HG02678 (cell line): ENCODE measurements around the gene SFMBT1.
"Not testable (repeated sequence)": the region's sequence is repeated elsewhere in the genome, so short reads cannot be mapped to it uniquely, and the experiment has no call there.

Experiments used
- ATAC-seq: cut with Tn5 transposase; IDR thresholded peaks from one replicate; pipeline ENCODE4 v1.9.1; 2021; ENCODE audit warnings: mild to moderate bottlenecking, moderate library complexity; ENCODE audit not compliant: unreplicated experiment

Gene SFMBT1

DNA sequence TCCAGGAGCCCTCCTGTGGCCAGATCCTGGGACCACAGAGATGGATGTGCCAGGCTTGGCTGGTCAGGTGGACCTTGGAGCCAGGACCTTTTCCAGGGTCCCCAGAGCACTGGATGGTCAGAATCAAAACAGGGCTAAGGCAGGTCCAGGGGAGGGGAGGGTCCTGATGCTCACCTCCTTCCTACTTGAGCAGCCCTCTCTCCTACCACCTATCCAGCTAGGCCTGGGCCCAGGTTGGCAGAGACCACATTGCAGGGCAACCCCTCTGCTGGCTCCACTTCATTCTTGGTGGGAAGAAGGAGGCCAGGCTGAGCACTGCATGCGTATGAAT is 28.5 kb upstream of the SFMBT1 start:
- no peak for ATAC-seq

DNA sequence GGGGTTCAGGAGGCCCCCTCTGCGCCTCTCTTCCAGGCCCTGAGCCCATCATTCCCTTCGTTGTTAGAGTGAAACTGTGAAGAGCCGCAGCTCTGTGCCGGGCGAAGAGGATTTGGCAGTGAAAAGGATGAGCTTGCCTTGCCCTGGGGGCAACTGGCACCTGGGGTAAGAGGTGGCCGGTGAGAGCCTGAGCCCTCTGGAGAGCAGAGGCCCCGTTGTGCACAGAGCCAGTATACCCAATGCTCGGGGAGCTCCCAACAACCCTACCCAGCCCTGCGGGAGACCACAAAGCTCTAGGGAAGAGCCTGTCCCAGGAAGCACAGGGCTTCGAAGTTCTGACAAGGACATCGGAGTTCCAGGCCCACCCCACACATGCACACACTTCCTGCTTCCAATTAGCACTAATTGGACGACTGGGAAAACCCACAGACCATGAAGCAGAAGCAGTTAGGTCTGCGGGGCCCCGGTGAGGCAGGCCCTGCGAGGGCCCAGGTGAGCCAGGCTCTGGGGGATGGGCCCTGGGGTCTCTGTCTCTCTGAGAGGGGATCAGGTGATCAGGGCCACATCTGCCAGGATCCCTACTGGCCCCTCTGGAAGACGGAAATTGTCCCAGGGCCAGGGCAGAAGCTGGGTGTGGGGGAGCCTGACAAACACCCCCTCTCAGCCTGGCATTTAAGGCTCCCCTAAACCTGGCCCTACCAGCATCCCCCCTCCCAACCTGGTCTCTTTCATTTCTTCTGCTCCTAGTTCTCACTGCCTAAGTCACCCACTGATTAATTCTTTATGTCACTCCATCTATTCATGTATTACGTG is 27.9 kb upstream of the SFMBT1 start:
- ATAC-seq: no peak

GRCh38 chr3:53072653-53073552 is 27.0 kb upstream of the SFMBT1 start:
- ATAC-seq: peak; percentile 90

GRCh38 chr3:53071882-53072431 is 26.1 kb upstream of the SFMBT1 start:
- no peak for ATAC-seq

DNA sequence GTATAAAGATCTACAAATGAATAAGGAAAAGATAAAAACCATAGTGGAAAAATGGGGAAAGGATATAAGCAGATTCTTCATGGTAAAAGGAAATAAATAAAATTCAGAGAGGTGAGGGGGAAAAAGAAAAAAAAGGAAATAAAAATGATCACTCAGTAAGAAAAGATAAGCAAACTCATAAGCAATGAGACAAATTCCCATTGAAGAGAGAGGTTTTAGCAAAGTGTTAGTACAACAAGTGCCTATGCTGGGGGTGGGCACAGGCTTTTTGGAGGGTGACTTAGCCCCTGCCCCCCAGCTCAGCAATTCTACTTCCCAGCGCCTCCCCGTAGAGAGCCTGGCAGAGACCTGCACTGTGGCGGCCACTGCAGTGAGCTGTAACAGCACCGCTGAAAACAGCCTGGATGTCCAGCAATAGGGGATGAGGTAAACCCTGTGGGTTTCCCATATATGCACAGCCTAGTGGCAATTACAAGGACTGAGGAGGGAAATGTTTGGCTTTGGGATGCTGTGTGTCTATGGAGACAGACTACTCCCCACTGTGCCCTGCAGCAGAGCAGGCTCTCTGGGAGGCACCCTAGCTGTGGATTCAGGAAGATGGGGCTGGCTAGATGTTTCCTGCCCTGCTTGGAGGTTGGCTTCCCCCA is 23.7 kb upstream of the SFMBT1 start:
- no peak for ATAC-seq

GRCh38 chr3:53068176-53068575 is 22.3 kb upstream of the SFMBT1 start:
- ATAC-seq: no peak

DNA sequence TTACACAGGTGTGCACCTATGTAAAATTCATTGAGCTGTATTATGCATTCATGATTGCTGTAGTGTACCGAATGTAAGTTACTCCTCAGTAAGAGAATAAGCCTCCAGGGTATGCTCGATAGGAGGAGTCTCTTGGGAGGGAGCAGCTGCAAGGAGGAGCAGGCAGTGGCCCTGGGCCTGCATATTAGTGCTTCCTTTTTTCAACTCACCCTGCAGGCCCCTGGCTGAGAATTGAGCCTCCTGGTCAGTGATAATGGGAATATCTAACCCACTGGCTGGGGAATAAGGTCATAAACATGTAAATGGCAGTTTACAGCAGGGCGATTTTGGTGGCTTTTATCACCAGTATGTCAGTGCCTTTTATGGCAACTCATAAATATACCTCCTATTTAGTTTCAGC is 21.7 kb upstream of the SFMBT1 start:
- no peak for ATAC-seq

DNA sequence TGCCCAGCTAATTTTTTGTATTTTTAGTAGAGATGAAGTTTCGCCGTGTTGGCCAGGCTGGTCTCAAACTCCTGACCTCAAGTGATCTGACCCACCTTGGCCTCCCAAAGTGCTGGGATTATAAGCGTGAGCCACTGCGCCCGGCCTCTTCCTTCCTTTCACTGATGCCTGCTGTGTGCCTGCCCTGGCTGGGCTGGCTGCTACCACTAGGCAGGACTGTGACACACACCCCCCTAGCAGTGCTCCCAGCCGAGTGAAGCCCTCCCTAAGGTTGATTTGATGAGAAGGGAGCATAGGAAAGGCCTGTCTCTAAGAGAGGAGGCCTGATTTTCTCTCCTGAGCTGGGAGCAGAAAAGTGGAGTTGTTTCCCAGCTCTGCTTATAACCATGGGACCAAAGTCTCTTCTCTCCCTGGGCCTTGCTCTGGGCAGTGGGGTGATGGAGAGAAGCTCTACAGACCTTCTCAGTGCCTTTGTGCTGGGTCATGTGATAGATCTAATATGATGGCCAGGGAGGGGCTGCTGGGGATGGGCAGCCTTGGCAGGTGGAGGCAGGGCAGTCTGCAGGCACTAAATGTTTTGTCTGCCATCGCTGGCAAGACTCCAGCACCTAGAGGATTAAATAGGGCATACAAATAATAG is 20.1 kb upstream of the SFMBT1 start:
- ATAC-seq: no peak

DNA sequence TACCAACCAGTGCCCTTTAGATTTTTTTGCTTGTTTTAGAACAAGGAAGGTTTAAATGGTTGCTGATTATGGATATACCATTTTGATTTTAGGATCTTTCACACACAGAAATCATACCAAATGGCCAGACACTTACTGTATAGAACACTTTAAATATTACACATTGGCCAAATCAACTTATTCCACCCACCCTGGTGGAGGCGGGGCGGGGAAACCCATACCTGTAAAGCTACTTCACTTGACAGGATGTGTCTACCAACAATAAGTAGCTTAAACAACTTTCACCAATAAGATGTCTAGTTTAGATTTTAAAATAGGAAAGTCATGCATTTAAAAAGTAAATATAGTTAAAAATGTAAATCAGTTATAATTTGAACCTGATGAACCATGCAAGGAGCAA is 17.0 kb upstream of the SFMBT1 start:
- no peak for ATAC-seq

- ATAC-seq: no peak
These were observed 10.6 kb upstream of the SFMBT1 start for GRCh38 chr3:53056442-53056841.

DNA sequence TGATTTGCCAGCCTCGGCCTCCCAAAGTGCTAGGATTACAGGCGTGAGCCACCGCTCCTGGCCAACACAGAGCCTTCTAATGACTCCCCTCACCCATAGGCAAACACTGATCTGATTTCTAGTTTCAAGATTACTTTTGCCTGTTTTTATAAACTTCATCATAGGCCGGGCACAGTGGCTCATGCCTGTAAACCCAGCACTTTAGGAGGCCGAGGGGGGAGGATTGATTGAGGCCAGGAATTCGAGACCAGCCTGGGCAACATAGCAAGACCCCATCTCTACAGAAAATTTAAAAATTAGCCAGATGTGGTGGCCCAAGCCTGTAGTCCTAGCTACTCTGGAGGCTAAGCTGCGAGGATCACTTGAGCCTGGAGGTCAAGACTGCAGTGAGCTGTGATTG is 8.4 kb upstream of the SFMBT1 start:
- ATAC-seq: not testable (repeated sequence)

GRCh38 chr3:53051929-53052328 is 6.1 kb upstream of the SFMBT1 start:
- no peak for ATAC-seq

DNA sequence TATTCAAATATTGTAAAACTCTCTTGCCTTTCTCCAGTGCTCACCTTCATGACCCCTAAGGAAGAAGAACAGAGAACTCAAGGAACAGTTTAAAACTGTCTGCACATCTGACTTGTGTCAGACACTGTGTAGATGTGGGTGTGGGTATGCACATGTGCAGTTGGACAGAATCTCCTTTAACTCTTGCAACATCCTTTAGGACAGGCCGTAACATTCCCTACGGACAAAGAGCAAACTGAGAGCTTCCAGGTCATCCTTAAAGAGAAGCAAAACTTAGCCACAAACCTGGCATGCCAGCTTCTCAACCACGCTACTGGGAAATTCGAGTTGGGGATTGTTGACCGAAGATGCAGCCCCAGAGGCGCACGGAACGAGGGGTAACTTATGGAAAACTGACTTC is 4.1 kb upstream of the SFMBT1 start:
- ATAC-seq: no peak

GRCh38 chr3:53046171-53047170 is 598 bp upstream of the SFMBT1 start:
- peak; percentile 30 for ATAC-seq

DNA sequence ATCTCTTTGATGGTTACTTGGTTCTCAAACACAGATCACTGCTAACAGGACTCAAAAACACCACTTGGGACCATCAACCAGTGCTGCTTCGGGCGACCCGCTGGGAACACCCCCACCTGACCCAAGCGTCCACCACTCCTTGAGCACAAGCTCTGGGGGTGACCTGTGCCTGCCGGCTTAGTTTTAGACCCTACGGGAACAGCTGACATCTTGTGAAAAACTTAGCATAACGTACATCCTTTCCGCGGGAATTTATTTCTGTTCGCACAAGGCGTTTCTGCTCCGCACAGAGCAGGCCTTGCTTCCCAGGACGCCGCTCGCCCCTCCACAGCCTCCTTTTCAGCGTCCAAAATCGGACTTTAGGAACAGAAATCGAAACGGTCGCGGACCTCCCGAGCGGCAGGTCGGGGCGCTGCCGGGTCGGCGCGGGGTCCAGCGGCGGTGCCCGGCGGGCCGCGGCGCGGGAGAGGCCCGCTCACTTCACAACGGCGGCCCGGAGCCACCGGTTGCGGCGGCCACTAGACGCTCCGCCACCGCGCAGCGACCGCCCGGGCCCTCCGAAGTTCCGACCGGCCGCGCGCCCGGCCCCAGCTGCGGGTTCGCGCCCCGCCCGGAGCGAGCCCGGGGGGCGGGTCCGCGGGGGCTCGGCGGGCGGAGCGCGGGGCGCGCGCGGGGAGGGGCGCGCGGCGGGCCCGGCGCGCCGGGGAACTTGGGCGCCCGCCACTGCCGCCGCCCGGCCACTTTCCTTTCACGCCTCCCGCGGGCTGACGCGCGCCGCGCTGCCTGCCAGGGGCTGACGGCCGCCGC is 959 bp downstream of the SFMBT1 start:
- ATAC-seq: peak; percentile 40

DNA sequence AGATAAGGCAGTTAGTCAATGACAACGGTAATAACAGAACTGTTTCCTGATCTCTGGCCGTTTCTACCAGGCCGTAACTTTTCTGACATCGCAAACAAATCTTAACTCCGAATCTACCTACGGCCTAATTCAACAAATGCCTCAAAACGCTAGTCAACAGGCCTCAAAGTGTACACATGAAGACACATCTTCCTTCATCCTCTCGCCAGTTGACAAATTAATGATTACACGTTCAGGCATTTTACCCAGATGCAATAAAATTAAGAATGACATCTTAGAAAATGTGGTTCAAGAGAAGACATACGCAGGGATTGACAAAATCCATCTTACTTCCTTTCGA is 1.5 kb downstream of the SFMBT1 start:
- no peak for ATAC-seq

DNA sequence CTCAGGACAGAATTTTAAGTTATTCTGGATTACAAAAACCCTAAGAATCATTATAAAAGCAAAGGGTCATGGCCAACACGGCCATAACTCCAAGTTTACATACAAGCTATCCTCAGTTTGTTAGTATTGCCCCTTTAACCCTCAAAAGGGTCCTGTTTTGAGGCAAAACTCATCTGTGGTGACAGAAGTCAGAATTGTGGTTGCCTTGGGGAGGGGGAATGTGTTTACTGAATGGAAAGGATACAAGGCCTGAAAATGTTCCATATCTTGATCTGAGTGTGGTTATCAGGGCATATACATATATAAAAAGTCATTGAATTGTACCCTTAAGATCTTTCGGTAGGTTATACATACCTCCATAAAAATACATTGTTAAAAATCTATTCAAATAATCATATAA is 2.1 kb downstream of the SFMBT1 start:
- ATAC-seq: no peak

GRCh38 chr3:53042651-53043050 is 3.2 kb downstream of the SFMBT1 start:
- ATAC-seq: no peak

- no peak for ATAC-seq
These were observed 5.5 kb downstream of the SFMBT1 start for GRCh38 chr3:53040351-53040820.
